Activated naive CD8-positive, alpha-beta T cell treated with anti-CD3 and anti-CD28 coated beads for 36 hours (primary cell): ENCODE results near the gene AP3S2. TPM values are rescaled to one million over a fixed set of nuclear protein-coding genes. Genes with fewer than 3 reads are reported as not detected.
"Not testable (repeated sequence)": the region's sequence is repeated elsewhere in the genome, so short reads cannot be mapped to it uniquely, and the experiment has no call there.

Experiments
- DNase-seq: peaks from one replicate; pipeline ENCODE4 v3.0.0; 2021
- H3K27ac Mint-ChIP-seq: one replicate; pipeline ENCODE4 v1.8.0; 2022; ENCODE audit warnings: mild to moderate bottlenecking, moderate library complexity, mixed read lengths
- H3K27me3 Mint-ChIP-seq: one replicate; pipeline ENCODE4 v1.8.0; 2022; ENCODE audit warnings: mild to moderate bottlenecking, mixed read lengths
- H3K36me3 Mint-ChIP-seq: one replicate; pipeline ENCODE4 v1.8.0; 2021; ENCODE audit warnings: mild to moderate bottlenecking, mixed read lengths
- H3K4me1 Mint-ChIP-seq: one replicate; pipeline ENCODE4 v1.8.0; 2021; ENCODE audit warnings: mixed read lengths
- H3K4me3 Mint-ChIP-seq: one replicate; pipeline ENCODE4 v1.8.0; 2022; ENCODE audit warnings: mild to moderate bottlenecking, moderate library complexity, mixed read lengths
- H3K9me3 Mint-ChIP-seq: one replicate; pipeline ENCODE4 v1.8.0; 2022; ENCODE audit warnings: mixed read lengths
- total RNA-seq, 2 experiments: library from RNA; stranded (reverse); gene quantifications; one replicate each; pipeline ENCODE4 v1.2.3, GENCODE V29; 2021

The AP3S2 gene
- total RNA-seq, 2 experiments from 2014 or later = 16.2 to 20.8 TPM

GRCh38 chr15:89799011-89799911 is 94.5 kb downstream of the AP3S2 start:
- H3K4me1 Mint-ChIP-seq = no peaks in the 10 kb centered on the region
- no peak overlapping the region for H3K4me3 Mint-ChIP-seq
- no peaks in the 10 kb centered on the region for H3K36me3 Mint-ChIP-seq
- H3K9me3 Mint-ChIP-seq = peaks cover 5% of the 10 kb centered on the region
- DNase-seq = no peak
- no peak overlapping the region for H3K27ac Mint-ChIP-seq
- peaks cover 5% of the 10 kb centered on the region for H3K27me3 Mint-ChIP-seq

- H3K36me3 Mint-ChIP-seq = no peaks in the 10 kb centered on the region
- no peaks in the 10 kb centered on the region for H3K4me1 Mint-ChIP-seq
- peaks cover 5% of the 10 kb centered on the region for H3K9me3 Mint-ChIP-seq
- H3K27me3 Mint-ChIP-seq = peaks cover 5% of the 10 kb centered on the region
- no peak for DNase-seq
- H3K4me3 Mint-ChIP-seq = no peak overlapping the region
- no peak overlapping the region for H3K27ac Mint-ChIP-seq
These were observed 96.1 kb downstream of the AP3S2 start for GRCh38 chr15:89797678-89798201.

- Mint-ChIP-seq H3K4me1 (no peaks in the 10 kb centered on the region), H3K9me3 (peaks cover 5% of the 10 kb centered on the region), H3K36me3 (no peaks in the 10 kb centered on the region), H3K27me3 (no peaks in the 10 kb centered on the region), H3K4me3 (no peak overlapping the region), H3K27ac (no peak overlapping the region)
- no peak for DNase-seq
These were observed 97.8 kb downstream of the AP3S2 start for GRCh38 chr15:89795996-89796395.

- H3K4me3 Mint-ChIP-seq = no peak overlapping the region
- no peaks in the 10 kb centered on the region for H3K36me3 Mint-ChIP-seq
- peaks cover 5% of the 10 kb centered on the region for H3K9me3 Mint-ChIP-seq
- no peak for DNase-seq
- no peaks in the 10 kb centered on the region for H3K27me3 Mint-ChIP-seq
- H3K4me1 Mint-ChIP-seq = no peaks in the 10 kb centered on the region
- no peak overlapping the region for H3K27ac Mint-ChIP-seq
These were observed 99.1 kb downstream of the AP3S2 start for GRCh38 chr15:89794627-89795241.

- Mint-ChIP-seq H3K27ac (no peak overlapping the region), H3K4me1 (no peaks in the 10 kb centered on the region), H3K36me3 (no peaks in the 10 kb centered on the region), H3K4me3 (no peak overlapping the region), H3K27me3 (no peaks in the 10 kb centered on the region), H3K9me3 (peaks cover 12% of the 10 kb centered on the region)
- DNase-seq = no peak
These were observed 101.5 kb downstream of the AP3S2 start for GRCh38 chr15:89792106-89792805.

- Mint-ChIP-seq H3K9me3 (peaks cover 8% of the 10 kb centered on the region), H3K4me3 (no peak overlapping the region), H3K27ac (no peak overlapping the region), H3K36me3 (no peaks in the 10 kb centered on the region), H3K27me3 (no peaks in the 10 kb centered on the region), H3K4me1 (no peaks in the 10 kb centered on the region)
- no peak for DNase-seq
These were observed 103.1 kb downstream of the AP3S2 start for GRCh38 chr15:89790661-89791060.

DNA sequence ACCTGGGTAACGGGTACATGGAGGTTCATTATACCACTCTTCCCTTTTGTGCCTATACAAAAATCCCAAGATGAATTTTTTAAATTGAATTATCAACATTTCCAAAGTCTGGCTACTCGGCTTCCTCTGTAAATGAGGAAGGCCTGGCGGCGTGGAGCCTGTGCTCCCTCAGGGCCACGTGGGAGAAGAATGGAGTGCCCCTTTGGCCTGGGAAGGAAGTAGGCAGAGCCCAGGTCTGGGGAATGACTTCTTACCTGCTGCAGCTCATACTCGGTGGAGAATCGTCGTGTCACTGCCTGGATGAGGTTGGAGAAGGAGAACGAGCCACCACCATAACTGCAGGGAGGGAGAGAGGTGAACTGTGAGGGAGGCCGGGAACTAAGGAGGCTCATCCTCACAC is 103.6 kb downstream of the AP3S2 start:
- Mint-ChIP-seq H3K4me1 (no peaks in the 10 kb centered on the region), H3K9me3 (peaks cover 7% of the 10 kb centered on the region), H3K27me3 (no peaks in the 10 kb centered on the region), H3K27ac (no peak overlapping the region), H3K36me3 (no peaks in the 10 kb centered on the region), H3K4me3 (no peak overlapping the region)
- no peak for DNase-seq

DNA sequence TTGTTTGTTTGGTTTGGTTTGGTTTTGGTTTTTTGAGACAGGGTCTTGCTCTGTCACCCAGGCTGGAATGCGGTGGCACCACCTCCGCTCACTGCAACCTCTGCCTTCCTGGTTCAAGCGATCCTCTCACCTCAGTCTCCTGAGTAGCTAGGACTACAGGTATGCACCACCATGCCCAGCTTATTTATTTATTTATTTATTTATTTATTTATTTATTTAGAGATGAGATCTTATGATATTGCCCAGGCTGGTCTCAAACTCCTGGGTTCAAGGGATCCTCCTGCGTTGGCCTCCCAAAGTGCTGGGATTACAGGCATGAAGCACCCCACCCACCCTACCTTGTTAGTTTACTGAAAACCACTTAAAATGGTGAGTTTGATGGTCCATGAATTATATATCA is 105.2 kb downstream of the AP3S2 start:
- not testable (repeated sequence) for H3K36me3 Mint-ChIP-seq, H3K27me3 Mint-ChIP-seq, H3K4me3 Mint-ChIP-seq, H3K27ac Mint-ChIP-seq, DNase-seq, H3K4me1 Mint-ChIP-seq, H3K9me3 Mint-ChIP-seq

GRCh38 chr15:89787944-89788343 is 105.8 kb downstream of the AP3S2 start:
- Mint-ChIP-seq H3K4me3 (no peak overlapping the region), H3K36me3 (no peaks in the 10 kb centered on the region), H3K27me3 (no peaks in the 10 kb centered on the region), H3K9me3 (peaks cover 7% of the 10 kb centered on the region), H3K4me1 (no peaks in the 10 kb centered on the region), H3K27ac (no peak overlapping the region)
- DNase-seq = no peak

DNA sequence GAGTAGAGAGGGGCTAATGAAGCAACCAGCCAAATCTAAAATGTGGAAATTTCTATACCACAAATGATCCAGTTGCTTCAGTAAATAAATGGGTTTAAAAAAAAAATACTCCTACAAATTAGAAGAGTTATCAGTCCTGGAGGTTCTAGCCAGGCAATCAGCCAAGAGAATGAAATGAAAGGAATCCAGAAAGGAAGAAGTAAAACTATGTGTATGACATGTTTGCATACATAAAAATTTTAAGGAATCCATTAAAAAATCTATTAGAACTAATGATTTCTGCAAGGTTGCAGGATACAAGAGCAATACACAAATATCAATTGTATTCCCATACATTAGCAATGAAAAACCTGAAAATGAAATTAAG is 108.0 kb downstream of the AP3S2 start:
- Mint-ChIP-seq H3K4me1 (no peaks in the 10 kb centered on the region), H3K36me3 (no peaks in the 10 kb centered on the region), H3K9me3 (peaks cover 7% of the 10 kb centered on the region), H3K27me3 (peaks cover 6% of the 10 kb centered on the region), H3K27ac (no peak overlapping the region), H3K4me3 (no peak overlapping the region)
- no peak for DNase-seq

DNA sequence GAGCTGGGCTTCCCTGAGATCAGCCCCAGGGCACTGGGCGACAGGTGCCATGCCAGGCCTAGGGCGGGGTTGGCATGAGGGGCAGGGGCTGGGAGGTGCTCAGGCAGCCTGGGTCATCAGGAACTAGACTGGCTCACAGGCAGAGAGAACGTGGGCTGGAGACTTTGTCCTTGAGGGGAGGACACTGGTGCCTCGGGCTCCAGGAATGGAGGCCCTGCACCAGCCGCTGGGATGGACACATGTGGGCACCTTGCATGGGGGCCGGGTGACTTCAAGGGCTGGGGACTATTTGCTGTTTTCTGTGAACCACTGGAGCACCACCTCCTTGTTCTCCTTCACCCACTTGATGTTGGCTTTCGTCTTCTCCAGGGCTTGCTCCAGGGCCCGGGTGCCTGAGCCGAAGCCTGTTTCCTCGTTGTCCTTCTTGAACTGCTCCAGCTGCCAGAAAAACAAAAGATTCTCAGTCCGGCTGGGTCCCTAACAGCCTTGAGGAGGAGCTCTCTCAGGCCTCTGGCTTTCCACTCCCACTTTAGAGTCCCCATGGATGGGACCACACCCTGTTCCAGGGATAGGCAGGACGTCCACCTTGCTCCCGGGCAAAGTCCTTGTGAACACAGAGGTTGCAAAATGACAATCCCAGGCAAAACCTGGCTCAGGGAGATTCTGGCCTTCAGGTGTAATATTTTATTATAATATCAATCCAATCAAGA is 108.6 kb downstream of the AP3S2 start:
- no peak for DNase-seq
- H3K9me3 Mint-ChIP-seq = peaks cover 7% of the 10 kb centered on the region
- no peak overlapping the region for H3K4me3 Mint-ChIP-seq
- no peak overlapping the region for H3K27ac Mint-ChIP-seq
- H3K4me1 Mint-ChIP-seq = no peaks in the 10 kb centered on the region
- H3K36me3 Mint-ChIP-seq = no peaks in the 10 kb centered on the region
- H3K27me3 Mint-ChIP-seq = peaks cover 12% of the 10 kb centered on the region

DNA sequence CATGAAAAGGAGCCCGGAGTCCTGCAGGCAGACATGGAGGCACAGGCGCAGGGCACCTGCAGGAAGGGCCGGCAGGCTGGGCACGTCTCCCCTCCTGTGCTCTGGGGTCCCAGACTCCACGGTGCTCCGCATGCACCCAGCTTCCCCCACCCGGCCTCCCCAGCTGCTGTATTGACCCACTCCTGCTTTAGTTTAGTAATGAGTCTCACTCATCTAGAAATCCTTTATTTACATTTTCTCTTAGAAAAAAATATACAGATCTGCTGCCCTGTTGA is 109.2 kb downstream of the AP3S2 start:
- Mint-ChIP-seq H3K27ac (no peak overlapping the region), H3K4me1 (no peaks in the 10 kb centered on the region), H3K9me3 (peaks cover 7% of the 10 kb centered on the region), H3K4me3 (no peak overlapping the region), H3K36me3 (no peaks in the 10 kb centered on the region), H3K27me3 (peaks cover 14% of the 10 kb centered on the region)
- no peak for DNase-seq

GRCh38 chr15:89783861-89784685 is 109.7 kb downstream of the AP3S2 start:
- H3K36me3 Mint-ChIP-seq = no peaks in the 10 kb centered on the region
- H3K27me3 Mint-ChIP-seq = peaks cover 14% of the 10 kb centered on the region
- no peak overlapping the region for H3K27ac Mint-ChIP-seq
- no peaks in the 10 kb centered on the region for H3K4me1 Mint-ChIP-seq
- peaks cover 7% of the 10 kb centered on the region for H3K9me3 Mint-ChIP-seq
- no peak overlapping the region for H3K4me3 Mint-ChIP-seq
- no peak for DNase-seq

GRCh38 chr15:89783111-89783860 is 110.5 kb downstream of the AP3S2 start:
- Mint-ChIP-seq H3K27me3 (peaks cover 20% of the 10 kb centered on the region), H3K27ac (no peak overlapping the region), H3K4me3 (no peak overlapping the region), H3K4me1 (no peaks in the 10 kb centered on the region), H3K36me3 (no peaks in the 10 kb centered on the region), H3K9me3 (peaks cover 7% of the 10 kb centered on the region)
- no peak for DNase-seq
